Measurements from ENCODE around the gene MGAM2. TPM values are rescaled to one million over a fixed set of nuclear protein-coding genes. Genes with fewer than 3 reads are reported as not detected.

The MGAM2 gene
- total and polyA plus RNA-seq, 2 of the 8 experiments (the other 6 are each of a cell fraction or from before 2014, with no cell fraction given): 0.02 TPM; not detected in 1

- H4K8ac ChIP-seq (ENCODE audit: extremely low read depth, insufficient read depth, low read length): no peak overlapping the region
- H3K79me1 ChIP-seq (ENCODE audit: low read depth, low read length): no peaks in the 10 kb centered on the region
- H4K5ac ChIP-seq (ENCODE audit: insufficient read length, low read depth, low read length): no peak overlapping the region
- H4K20me1 ChIP-seq (replicated peaks in 1 of 2; ENCODE audit: control insufficient read depth in 1 of 2, insufficient read depth in 2 of 2, low read length in 2 of 2): no peaks in the 10 kb centered on the region
- no peak overlapping the region for H3K56ac ChIP-seq (replicated peaks; ENCODE audit: insufficient read length, low read depth, low read length)
- H3K9ac ChIP-seq (replicated peaks in 1 of 4; ENCODE audit: extremely low read depth in 1 of 4, low read depth in 3 of 4, low read length in 3 of 4): no peak overlapping the region
- H3K18ac ChIP-seq (ENCODE audit: extremely low read depth, low read length): no peak overlapping the region
- no peak overlapping the region for H3K4me2 ChIP-seq (ENCODE audit: insufficient read depth in 1 of 2, low read depth in 2 of 2, low read length in 2 of 2)
- H3K36me3 ChIP-seq (ENCODE audit: control insufficient read depth in 2 of 4, insufficient read depth in 4 of 4, low read length in 3 of 4): no peaks in the 10 kb centered on the region
- DNase-seq (ENCODE audit: low read depth in 1 of 2, low spot score in 2 of 2): no peak
- no peaks in the 10 kb centered on the region for H3K4me1 ChIP-seq (replicated peaks in 1 of 4; ENCODE audit: control insufficient read depth in 3 of 4, insufficient read depth in 4 of 4, low read length in 3 of 4)
- H3K27me3 ChIP-seq (replicated peaks in 1 of 4; ENCODE audit: control insufficient read depth in 3 of 4, extremely low read depth in 1 of 4, insufficient read depth in 3 of 4, low read length in 3 of 4): no peaks in the 10 kb centered on the region
- WGBS, 2 experiments (ENCODE audit: extremely low coverage in 1 of 2, insufficient coverage in 1 of 2, insufficient read length in 1 of 2, insufficient replicate concordance in 2 of 2, low coverage in 1 of 2, low lambda C conversion rate in 2 of 2, missing lambda C conversion rate in 1 of 2): 91% methylated on average over 3 of the region's 3 CpGs; no CpG with 5 or more reads in 1 of the 2 experiments
- FAIRE-seq: no peak
- no peaks in the 10 kb centered on the region for H3K9me3 ChIP-seq (ENCODE audit: insufficient read depth in 2 of 2, low read depth in 1 of 2, low read length in 1 of 2)
- ChIA-PET POLR2A (ENCODE audit: partially characterized antibody) (no interaction called here), CTCF (ENCODE audit: partially characterized antibody) (interaction anchor here (0.9 kb wide), 1 partner anchor 10 kb away, joined by 3 read pairs; no protein-coding TSS in a partner anchor)
- H3K14ac ChIP-seq (ENCODE audit: insufficient read length): no peak overlapping the region
- no peak overlapping the region for H2BK20ac ChIP-seq (ENCODE audit: low read length)
- H3K79me2 ChIP-seq (ENCODE audit: control insufficient read depth in 1 of 2, insufficient read depth in 2 of 2, low read length in 2 of 2): no peaks in the 10 kb centered on the region
- H2BK5ac ChIP-seq (ENCODE audit: low read depth, low read length): no peak overlapping the region
- H2BK15ac ChIP-seq (ENCODE audit: low read length): no peak overlapping the region
- no peak overlapping the region for H2BK120ac ChIP-seq (replicated peaks; ENCODE audit: low read depth, low read length)
- H2AK5ac ChIP-seq (ENCODE audit: low read depth, low read length): no peak overlapping the region
- no peak overlapping the region for H2AFZ ChIP-seq (ENCODE audit: low read length)
- H4K91ac ChIP-seq (replicated peaks; ENCODE audit: insufficient read length, low read length): no peak overlapping the region
- H3K4ac ChIP-seq (replicated peaks; ENCODE audit: insufficient read length, low read depth, low read length): no peak overlapping the region
- H2BK12ac ChIP-seq (ENCODE audit: low read depth, low read length): no peak overlapping the region
- TF ChIP-seq TAF7 (optimal IDR thresholded peaks at IDR 0.05; ENCODE audit: borderline replicate concordance, low read depth, low read length): no peak
- peak; percentile 50; the same call in 1 of the 2 replicates for TF ChIP-seq MAFK (IDR thresholded peaks at IDR 0.05; ENCODE audit: low read depth, low read length)
- H3K4me3 ChIP-seq (ENCODE audit: extremely low read depth in 1 of 4, insufficient read depth in 2 of 4, low read depth in 3 of 4, low read length in 4 of 4): no peak overlapping the region
- no peak overlapping the region for H3K27ac ChIP-seq (ENCODE audit: low read depth, low read length)
- H3K23ac ChIP-seq (ENCODE audit: insufficient read length): no peak overlapping the region
- no peaks in the 10 kb centered on the region for H3K23me2 ChIP-seq (ENCODE audit: low read depth, low read length)
These were observed 11.7 kb downstream of the MGAM2 start for GRCh38 chr7:142123184-142123583.

Measured in H1 (cell line).